Ramos (cell line): Measurements from ENCODE around the gene MAST4.

Source experiments
- in situ Hi-C: fragments of 300-500 bp; cut with MboI; formaldehyde crosslinking; loops from one replicate; pipeline ENCODE4 v1.14.3; 2022; ENCODE audit warnings: low sequenced_read_pairs; ENCODE audit not compliant: unreplicated experiment

The MAST4 gene

GRCh38 chr5:67206929-67207328 is 610.7 kb downstream of the MAST4 start:
- in situ Hi-C loops = no loop called here

DNA sequence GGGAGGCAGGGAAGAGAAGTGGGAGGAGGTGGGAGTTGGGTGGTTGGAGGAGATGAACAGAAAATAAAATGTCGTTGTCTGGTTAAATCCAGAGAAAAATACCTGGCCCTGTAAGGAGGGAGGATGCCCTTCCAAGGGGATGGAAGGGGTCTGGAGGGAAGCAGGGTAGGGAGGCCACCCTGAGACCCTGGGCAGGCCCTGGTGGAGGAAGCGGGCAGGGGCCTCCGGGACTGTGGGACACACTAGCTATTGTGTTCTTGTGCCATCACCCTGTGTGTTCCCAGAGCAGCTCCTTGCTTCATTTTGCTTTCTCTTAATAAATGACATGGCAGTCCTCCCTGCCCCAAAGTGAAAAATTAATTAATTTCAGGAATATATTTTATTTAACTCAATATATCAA is 612.2 kb downstream of the MAST4 start:
- in situ Hi-C loops = no loop called here

DNA sequence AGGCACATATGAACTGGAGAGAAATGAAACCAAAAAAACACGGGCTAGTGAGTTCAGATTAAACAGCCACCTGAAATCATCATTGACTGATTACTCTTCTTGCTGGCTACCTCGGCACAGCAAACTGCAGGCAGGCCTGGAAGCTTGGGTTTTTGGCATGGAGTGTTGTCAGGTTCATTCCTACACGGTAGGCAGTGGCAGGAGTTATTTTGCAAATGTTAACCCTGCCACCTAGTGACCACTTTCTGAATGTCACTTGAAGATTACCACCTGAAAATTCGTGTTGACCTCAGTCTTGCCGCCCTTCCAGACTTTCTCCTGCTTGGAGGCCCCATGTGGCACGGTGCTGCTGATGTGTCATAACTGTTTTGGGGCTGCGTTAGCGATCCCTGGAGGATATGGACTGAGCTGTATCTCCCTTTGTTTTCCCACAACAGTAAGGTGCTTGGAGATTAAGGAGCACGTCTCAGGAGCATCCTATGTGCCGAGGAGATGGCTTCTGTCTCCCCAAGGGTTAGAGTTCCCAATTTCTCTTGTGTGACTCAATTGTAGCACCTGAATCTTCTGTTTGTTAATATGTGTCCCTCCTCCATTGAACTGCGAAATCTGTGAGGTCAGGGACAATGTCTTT is 613.1 kb downstream of the MAST4 start:
- in situ Hi-C loops = no loop called here

- in situ Hi-C loops = loop anchor here (5.0 to 10.0 kb wide), 2 partner anchors 50 to 217 kb away; no protein-coding TSS in a partner anchor
Observed at GRCh38 chr5:67211926-67212325, 615.7 kb downstream of the MAST4 start.

- in situ Hi-C loops = loop anchor here (5.0 to 10.0 kb wide), 2 partner anchors 52 to 219 kb away; no protein-coding TSS in a partner anchor
Observed at GRCh38 chr5:67214036-67214435, 617.8 kb downstream of the MAST4 start.

GRCh38 chr5:67214707-67215447 is 618.7 kb downstream of the MAST4 start:
- in situ Hi-C loops = loop anchor here (5.0 to 10.0 kb wide), 2 partner anchors 53 to 220 kb away; no protein-coding TSS in a partner anchor

- in situ Hi-C loops = loop anchor here (10.0 kb wide), 1 partner anchor 221 kb away; no protein-coding TSS in a partner anchor
Observed at GRCh38 chr5:67215519-67216471, 619.6 kb downstream of the MAST4 start.

- in situ Hi-C loops = loop anchor here (10.0 kb wide), 1 partner anchor 222 kb away; no protein-coding TSS in a partner anchor
Observed at GRCh38 chr5:67216564-67216963, 620.4 kb downstream of the MAST4 start.
